A673 (cell line): Measurements from ENCODE around the gene ERFE. TPM values are rescaled to one million over a fixed set of nuclear protein-coding genes. Genes with fewer than 3 reads are reported as not detected.

Source experiments
- BruUV-seq: library from RNA; stranded (reverse); fragments of 400-500 nt; replicated peaks from 2 replicates; lab custom pipeline; 2021; lab: Mats Ljungman, UMichigan
- CTCF ChIA-PET: fragments of 300-600 bp; sonication (Branson Sonifier 250); formaldehyde crosslinking; loops from one replicate; lab custom pipeline; 2022; ENCODE audit warnings: antibody characterized with exemption; lab: Charles Lee
- POLR2A ChIA-PET: fragments of 300-600 bp; sonication (Branson Sonifier 250); formaldehyde crosslinking; loops from one replicate; lab custom pipeline; 2022; ENCODE audit warnings: antibody characterized with exemption; ENCODE audit not compliant: low non-redundant PET; lab: Charles Lee
- DNase-seq: peaks from one replicate; pipeline ENCODE4 v3.0.0-alpha.2; 2015; ENCODE audit warnings: low spot score
- H3K27ac ChIP-seq: fragments of 200-600 bp; sonication (generic); 2 replicates; pipeline ENCODE4 v1.5.1; 2016; ENCODE audit warnings: mixed run types, low read depth, mild to moderate bottlenecking, mixed read lengths, antibody characterized with exemption, low read length; ENCODE audit not compliant: poor library complexity, severe bottlenecking
- H3K27me3 ChIP-seq: fragments of 200-600 bp; sonication (generic); replicated peaks from 2 replicates; pipeline ENCODE4 v1.6.1; 2017; ENCODE audit warnings: mixed run types, low read depth, mild to moderate bottlenecking, mixed read lengths, antibody characterized with exemption, low read length; ENCODE audit not compliant: insufficient read depth, poor library complexity
- H3K36me3 ChIP-seq: fragments of 200-600 bp; sonication (generic); 2 replicates; pipeline ENCODE4 v1.6.1; 2016; ENCODE audit warnings: mixed run types, mild to moderate bottlenecking, mixed read lengths, antibody characterized with exemption, low read length; ENCODE audit not compliant: insufficient read depth, poor library complexity, severe bottlenecking
- H3K4me1 ChIP-seq: fragments of 200-600 bp; sonication (generic); 2 replicates; pipeline ENCODE4 v1.6.1; 2017; ENCODE audit warnings: mixed run types, mild to moderate bottlenecking, mixed read lengths, antibody characterized with exemption, low read length; ENCODE audit not compliant: insufficient read depth, poor library complexity, severe bottlenecking
- H3K4me3 ChIP-seq: fragments of 200-600 bp; sonication (generic); 2 replicates; pipeline ENCODE4 v1.5.1; 2016; ENCODE audit warnings: low read depth, mixed run types, mild to moderate bottlenecking, mixed read lengths, low read length; ENCODE audit not compliant: poor library complexity, severe bottlenecking
- H3K9me3 ChIP-seq: fragments of 200-600 bp; sonication (generic); 2 replicates; pipeline ENCODE4 v1.6.1; 2016; ENCODE audit warnings: mixed run types, low read depth, mild to moderate bottlenecking, mixed read lengths, antibody characterized with exemption, low read length; ENCODE audit not compliant: poor library complexity, severe bottlenecking
- CTCF ChIP-seq: fragments of 300-800, 200-600 bp; sonication (generic); conservative IDR thresholded peaks from 2 replicates; pipeline ENCODE4 v1.5.1; 2017; ENCODE audit warnings: low read depth, mild to moderate bottlenecking, antibody characterized with exemption, low read length, moderate library complexity, mixed read lengths
- EZH2 ChIP-seq: fragments of 200-600 bp; sonication (generic); IDR thresholded peaks from 2 replicates; pipeline ENCODE4 v1.6.1; 2017; ENCODE audit warnings: borderline replicate concordance, low read depth, mild to moderate bottlenecking, mixed read lengths, antibody characterized with exemption, low read length; ENCODE audit not compliant: poor library complexity, severe bottlenecking
- intact Hi-C: fragments of 100-400 bp; cut with micrococcal nuclease; formaldehyde crosslinking; loops from one replicate; pipeline ENCODE4 v1.10.0; 2022; ENCODE audit not compliant: unreplicated experiment
- total RNA-seq: library from RNA; stranded (reverse); gene quantifications from 2 replicates; pipeline ENCODE4 v1.2.3, GENCODE V29; 2021

Gene ERFE
- total RNA-seq, 1 experiment from 2014 or later: 6.1 TPM

GRCh38 chr2:238123991-238124470 lies 34.7 kb upstream of the ERFE start:
- DNase-seq: no peak
- intact Hi-C loops: no loop called here
- POLR2A ChIA-PET: no interaction called here
- no peak overlapping the region for H3K27ac ChIP-seq
- no TSS peak for BruUV-seq
- CTCF ChIA-PET: no interaction called here
- TF ChIP-seq CTCF: no peak
- no peak for TF ChIP-seq EZH2
- no peaks in the 10 kb centered on the region for H3K9me3 ChIP-seq
- H3K27me3 ChIP-seq: no peaks in the 10 kb centered on the region
- H3K36me3 ChIP-seq: no peaks in the 10 kb centered on the region
- no peak overlapping the region for H3K4me3 ChIP-seq
- H3K4me1 ChIP-seq: no peaks in the 10 kb centered on the region

- BruUV-seq: no TSS peak
Measured at GRCh38 chr2:238124488-238125126, 34.2 kb upstream of the ERFE start.

GRCh38 chr2:238125127-238125885 lies 33.5 kb upstream of the ERFE start:
- no peaks in the 10 kb centered on the region for H3K9me3 ChIP-seq
- TF ChIP-seq CTCF: no peak
- TF ChIP-seq EZH2: no peak
- H3K36me3 ChIP-seq: no peaks in the 10 kb centered on the region
- H3K4me1 ChIP-seq: no peaks in the 10 kb centered on the region
- DNase-seq: no peak
- no TSS peak for BruUV-seq
- ChIA-PET CTCF (no interaction called here), POLR2A (no interaction called here)
- H3K27ac ChIP-seq: no peak overlapping the region
- intact Hi-C loops: no loop called here
- H3K4me3 ChIP-seq: no peak overlapping the region
- H3K27me3 ChIP-seq: no peaks in the 10 kb centered on the region

More at GRCh38 chr2:238124488-238125126, 34.2 kb upstream of the ERFE start:
- H3K27ac ChIP-seq: no peak overlapping the region
- H3K27me3 ChIP-seq: no peaks in the 10 kb centered on the region
- CTCF ChIA-PET: interaction anchor here (0.5 kb wide), 1 partner anchor 139 kb away, joined by 4 read pairs; no protein-coding TSS in a partner anchor
- no peaks in the 10 kb centered on the region for H3K36me3 ChIP-seq
- DNase-seq: no peak
- H3K4me1 ChIP-seq: no peaks in the 10 kb centered on the region
- POLR2A ChIA-PET: no interaction called here
- TF ChIP-seq CTCF (no peak), EZH2 (no peak)
- intact Hi-C loops: no loop called here
- H3K4me3 ChIP-seq: no peak overlapping the region
- no peaks in the 10 kb centered on the region for H3K9me3 ChIP-seq
